Sigmoid colon (tissue), 7 donors: ENCODE data around the gene TXNRD2. TPM values are rescaled to one million over a fixed set of nuclear protein-coding genes. Genes with fewer than 3 reads are reported as not detected.

Source experiments
- DNase-seq: peaks from one replicate; pipeline ENCODE4 v3.0.0-alpha.2; 2019
- H3K27ac ChIP-seq, 4 donors: fragments of 200-600 bp; sonication (generic); one replicate each; pipeline ENCODE4 v1.5.1; 2016 to 2019; ENCODE audit warnings: mild to moderate bottlenecking in 1 of 4
- H3K27me3 ChIP-seq, 3 donors: fragments of 200-600 bp; sonication (generic); one replicate each; pipeline ENCODE4 v1.5.1; 2019; ENCODE audit warnings: mild to moderate bottlenecking in 1 of 3
- H3K36me3 ChIP-seq, 4 donors: fragments of 200-600 bp; sonication (generic); one replicate each; pipeline ENCODE4 v1.5.1; 2016 to 2019
- H3K4me1 ChIP-seq, 4 donors: fragments of 200-600 bp; sonication (generic); one replicate each; pipeline ENCODE4 v1.5.1; 2017 to 2019
- H3K4me3 ChIP-seq, 4 donors: fragments of 200-600 bp; sonication (generic); one replicate each; pipeline ENCODE4 v1.5.1; 2017 to 2019; ENCODE audit warnings: mild to moderate bottlenecking in 2 of 4, moderate library complexity in 1 of 4
- H3K9me3 ChIP-seq, 4 donors: fragments of 200-600 bp in 3 of 4; sonication (generic) in 3 of 4; one replicate each; pipeline versions ENCODE4 v1.5.1 to v1.6.1; 2013 to 2019
- CTCF ChIP-seq, 4 experiments: fragments of 450-650 bp in 3 of 4; fragments of 200-600 bp in 1 of 4; IDR thresholded peaks; one replicate each; pipeline ENCODE4 v1.5.1; 2016 to 2019; ENCODE audit warnings: antibody characterized with exemption in 4 of 4, mild to moderate bottlenecking in 3 of 4, moderate library complexity in 2 of 4
- EP300 ChIP-seq, 4 donors: sonication (generic); formaldehyde crosslinking; IDR thresholded peaks; one replicate each; pipeline ENCODE4 v1.6.1; 2017; ENCODE audit warnings: antibody characterized with exemption in 4 of 4
- POLR2A ChIP-seq, 2 donors: fragments of 450-650 bp; IDR thresholded peaks; one replicate each; pipeline ENCODE4 v1.6.1; 2016; ENCODE audit warnings: antibody characterized with exemption in 2 of 2, mild to moderate bottlenecking in 2 of 2, moderate library complexity in 2 of 2
- POLR2AphosphoS5 ChIP-seq, 4 donors: sonication (generic); formaldehyde crosslinking; IDR thresholded peaks; one replicate each; pipeline ENCODE4 v1.6.1; 2017; ENCODE audit warnings: antibody characterized with exemption in 4 of 4
- WGBS, 2 donors: extraction: QIAGEN DNeasy Blood & Tissue Kit; methylation state at CpG; one replicate each; pipeline ENCODE4 v1.1.7; 2013; 5-methylcytosine and 5-hydroxymethylcytosine counted together
- intact Hi-C: fragments of 100-400 bp; cut with DNase I; formaldehyde crosslinking; loops from one replicate; pipeline ENCODE4 v1.15.1; 2023
- polyA plus RNA-seq, 3 donors: library from polyadenylated mRNA; stranded (reverse); fragments of 200-250 nt; gene quantifications; one replicate each; pipeline ENCODE4 v1.2.3, GENCODE V29; 2013
- total RNA-seq, 4 donors: library from RNA; depleted of rRNA; stranded (reverse); fragments of >200 nt; gene quantifications; one replicate each; pipeline ENCODE4 v1.1.0, GENCODE V29; 2016
- donor health status: healthy with polysubstance abuse.
- donor health status: Bipolar disorder and iron deficiency.
- donor health status: healthy.

The TXNRD2 gene
- total and polyA plus RNA-seq, 7 donors: 13.2 to 29.6 (median 18.3) TPM

DNA sequence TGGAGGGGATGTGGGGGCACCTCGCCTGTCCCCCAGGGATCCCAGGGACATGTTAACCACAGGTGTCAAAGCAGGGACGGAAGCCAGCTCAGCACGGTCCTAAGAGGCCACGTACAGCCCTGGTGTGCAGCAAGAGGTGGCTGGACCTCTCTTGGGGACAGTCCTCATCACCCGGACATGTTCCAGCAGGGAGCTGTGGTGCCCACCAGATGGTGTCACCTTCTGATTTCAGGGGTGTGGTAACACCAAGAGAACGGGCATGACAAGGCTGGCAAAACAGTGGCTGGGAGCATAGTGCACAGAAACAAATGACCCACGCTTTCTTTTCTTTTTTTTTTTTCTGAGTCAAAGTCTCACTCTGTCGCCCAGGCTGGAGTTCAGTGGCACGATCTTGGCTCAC lies 25.6 kb downstream of the TXNRD2 start:
- WGBS, 2 donors: 90 to 91% methylated on average over 9 of the region's 9 CpGs
- Histone ChIP-seq H3K27ac (no peak overlapping the region), H3K4me3 (no peak overlapping the region), H3K36me3 (peaks cover 26 to 82% (median 46%) of the 10 kb centered on the region in 4 donors), H3K4me1 (no peaks in the 10 kb centered on the region), H3K27me3 (no peaks in the 10 kb centered on the region), H3K9me3 (no peaks in the 10 kb centered on the region)
- DNase-seq: no peak
- intact Hi-C loops: no loop called here
- TF ChIP-seq POLR2AphosphoS5 (IDR thresholded peaks at IDR 0.05): no peak
- no peak for TF ChIP-seq CTCF (IDR thresholded peaks at IDR 0.05)
- TF ChIP-seq EP300 (IDR thresholded peaks at IDR 0.05): no peak
- no peak for TF ChIP-seq POLR2A (IDR thresholded peaks at IDR 0.05)

DNA sequence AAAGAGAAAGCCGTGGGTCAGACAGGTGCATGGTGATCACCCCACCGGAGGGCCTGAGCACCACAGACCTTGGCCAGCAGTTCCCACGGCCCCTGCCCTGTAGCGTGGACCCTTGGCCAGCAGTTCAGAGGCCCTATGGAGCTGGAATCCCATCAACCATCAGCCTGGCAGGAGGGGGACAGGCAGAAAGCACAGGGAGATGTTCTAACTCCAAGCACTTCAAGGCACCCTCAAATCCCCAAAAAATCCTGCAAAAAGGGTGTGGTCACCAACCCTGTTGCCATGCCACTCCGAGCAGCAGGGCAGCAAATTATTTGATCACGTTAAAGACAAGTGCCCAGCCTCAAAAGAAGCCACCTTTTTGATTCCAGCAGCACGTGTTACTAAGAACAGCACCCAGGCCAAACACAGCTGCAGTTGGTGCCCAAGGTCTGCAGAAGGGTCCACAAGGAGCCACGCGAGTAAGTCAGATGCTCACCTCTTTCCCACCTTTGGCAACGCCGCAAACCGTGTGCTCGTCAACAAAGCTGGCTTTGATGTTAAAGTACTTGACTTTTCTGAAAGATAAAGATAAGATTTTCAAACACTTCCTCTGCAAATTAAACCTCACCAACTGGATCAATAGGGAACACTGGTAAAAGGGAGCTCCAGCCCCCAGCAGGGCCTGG lies 26.2 kb downstream of the TXNRD2 start:
- Histone ChIP-seq H3K27me3 (no peaks in the 10 kb centered on the region), H3K4me3 (no peak overlapping the region), H3K9me3 (no peaks in the 10 kb centered on the region), H3K27ac (no peak overlapping the region), H3K4me1 (no peaks in the 10 kb centered on the region), H3K36me3 (peaks cover 26 to 88% (median 46%) of the 10 kb centered on the region in 4 donors)
- DNase-seq: no peak
- intact Hi-C loops: no loop called here
- WGBS, 2 donors: 83 to 89% methylated on average over 13 of the region's 13 CpGs
- TF ChIP-seq EP300 (IDR thresholded peaks at IDR 0.05) (no peak), CTCF (IDR thresholded peaks at IDR 0.05) (no peak), POLR2A (IDR thresholded peaks at IDR 0.05) (no peak)

DNA sequence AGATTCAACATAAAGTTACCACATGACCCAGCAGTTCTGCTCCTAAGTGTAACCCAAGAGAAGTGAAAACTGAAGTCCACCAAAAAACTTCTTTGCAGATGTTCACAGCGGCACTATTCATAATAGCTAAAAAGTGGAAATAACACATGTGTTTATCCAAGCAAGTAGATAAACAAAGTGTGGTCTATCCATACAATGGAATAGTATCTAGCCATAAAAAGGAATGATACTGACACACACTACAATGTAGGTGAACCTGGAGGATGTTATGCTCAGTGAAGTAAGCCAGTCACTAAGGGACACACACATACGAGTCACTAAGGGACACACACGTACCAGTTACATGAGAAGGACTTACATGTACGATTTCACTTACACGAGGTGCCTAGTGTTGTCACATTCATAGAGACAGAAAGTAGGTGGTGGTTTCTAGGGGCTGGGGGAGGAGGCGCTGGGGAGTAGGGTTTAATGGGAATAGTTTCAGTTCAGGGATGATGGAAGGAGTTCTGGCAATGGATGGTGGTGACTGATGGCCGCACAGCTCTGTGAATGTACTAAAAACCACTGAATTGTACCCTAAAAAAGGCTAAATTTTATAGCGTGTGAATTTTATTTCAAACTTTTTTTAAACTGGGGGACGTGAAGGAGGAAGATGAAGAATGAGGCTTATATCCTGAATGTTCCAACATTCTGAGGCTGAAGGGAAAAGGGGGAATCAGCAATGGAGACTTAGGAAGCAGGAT lies 27.2 kb downstream of the TXNRD2 start:
- Histone ChIP-seq H3K4me1 (no peaks in the 10 kb centered on the region), H3K27me3 (no peaks in the 10 kb centered on the region), H3K36me3 (peaks cover 26 to 92% (median 46%) of the 10 kb centered on the region in 4 donors), H3K4me3 (no peak overlapping the region), H3K27ac (no peak overlapping the region), H3K9me3 (no peaks in the 10 kb centered on the region)
- intact Hi-C loops: no loop called here
- DNase-seq: no peak
- TF ChIP-seq POLR2AphosphoS5 (IDR thresholded peaks at IDR 0.05) (no peak), CTCF (IDR thresholded peaks at IDR 0.05) (no peak), POLR2A (IDR thresholded peaks at IDR 0.05) (no peak), EP300 (IDR thresholded peaks at IDR 0.05) (no peak)
- 92 to 97% methylated on average over 9 of the region's 9 CpGs for WGBS, 2 donors

- Histone ChIP-seq H3K9me3 (no peaks in the 10 kb centered on the region), H3K36me3 (peaks cover 26 to 87% (median 42%) of the 10 kb centered on the region in 4 donors), H3K27me3 (no peaks in the 10 kb centered on the region), H3K4me3 (no peak overlapping the region), H3K4me1 (no peaks in the 10 kb centered on the region), H3K27ac (no peak overlapping the region)
- no peak for TF ChIP-seq POLR2A (IDR thresholded peaks at IDR 0.05)
- no peak for DNase-seq
- intact Hi-C loops: no loop called here
- 89 to 92% methylated on average over 6 of the region's 6 CpGs for WGBS, 2 donors
Observed at GRCh38 chr22:19913337-19913936, 28.2 kb downstream of the TXNRD2 start.

- Histone ChIP-seq H3K9me3 (no peaks in the 10 kb centered on the region), H3K27me3 (no peaks in the 10 kb centered on the region), H3K4me3 (no peak overlapping the region), H3K4me1 (no peaks in the 10 kb centered on the region), H3K36me3 (peaks cover 20 to 87% (median 33%) of the 10 kb centered on the region in 4 donors), H3K27ac (no peak overlapping the region)
- DNase-seq: no peak
- TF ChIP-seq CTCF (IDR thresholded peaks at IDR 0.05) (no peak), EP300 (IDR thresholded peaks at IDR 0.05) (no peak), POLR2A (IDR thresholded peaks at IDR 0.05) (no peak), POLR2AphosphoS5 (IDR thresholded peaks at IDR 0.05) (no peak)
- intact Hi-C loops: no loop called here
- 76 to 85% methylated on average over 20 of the region's 20 CpGs for WGBS, 2 donors
Observed at GRCh38 chr22:19912271-19912999, 29.2 kb downstream of the TXNRD2 start.
